Measurements from ENCODE around the gene VWA5B1.

VWA5B1 gene

GRCh38 chr1:20386323-20387081 lies 95.8 kb downstream of the VWA5B1 start:
- DNase-seq (ENCODE audit: low read depth in 3 of 3) = no peak

- no peak for DNase-seq (ENCODE audit: low read depth in 3 of 3)
Observed at GRCh38 chr1:20389571-20389970, 98.9 kb downstream of the VWA5B1 start.

- DNase-seq (ENCODE audit: low read depth in 3 of 3) = no peak
Observed at GRCh38 chr1:20390589-20391331, 100.1 kb downstream of the VWA5B1 start.

GRCh38 chr1:20395255-20395654 lies 104.6 kb downstream of the VWA5B1 start:
- DNase-seq (ENCODE audit: low read depth in 3 of 3) = no peak

GRCh38 chr1:20398744-20399143 lies 108.1 kb downstream of the VWA5B1 start:
- DNase-seq (ENCODE audit: low read depth in 3 of 3) = no peak

- no peak for DNase-seq (ENCODE audit: low read depth in 3 of 3)
Observed at GRCh38 chr1:20399196-20399595, 108.5 kb downstream of the VWA5B1 start.

- DNase-seq (ENCODE audit: low read depth in 3 of 3) = no peak
Observed at GRCh38 chr1:20399606-20400180, 109.0 kb downstream of the VWA5B1 start.

- no peak for DNase-seq (ENCODE audit: low read depth in 3 of 3)
Observed at GRCh38 chr1:20400341-20401177, 109.9 kb downstream of the VWA5B1 start.

GRCh38 chr1:20401405-20402010 lies 110.8 kb downstream of the VWA5B1 start:
- DNase-seq (ENCODE audit: low read depth in 3 of 3) = no peak

GRCh38 chr1:20402585-20403422 lies 112.1 kb downstream of the VWA5B1 start:
- DNase-seq (ENCODE audit: low read depth in 3 of 3) = no peak

GRCh38 chr1:20403423-20404145 lies 112.9 kb downstream of the VWA5B1 start:
- no peak for DNase-seq (ENCODE audit: low read depth in 3 of 3)

- no peak for DNase-seq (ENCODE audit: low read depth in 3 of 3)
Observed at GRCh38 chr1:20404466-20404865, 113.8 kb downstream of the VWA5B1 start.

Measured in stimulated activated CD4-positive, alpha-beta T cell treated with anti-CD3 and anti-CD28 coated beads, TNF-alpha, amount 100 ng/mL, for 4 hours (primary cell).